ENCODE results near the gene ADPGK. TPM values are rescaled to one million over a fixed set of nuclear protein-coding genes. Genes with fewer than 3 reads are reported as not detected.

Gene ADPGK
- total and polyA plus RNA-seq, 5 donors from 2014 or later = 66.3 to 99.0 (median 87.1) TPM

- Mint-ChIP-seq H3K27ac (peak overlapping the region in 1 of 3 donors; percentile 83), H3K9me3 (peaks cover 0 to 1% (median 0%) of the 10 kb centered on the region in 7 donors), H3K4me3 (no peak overlapping the region), H3K4me1 (peaks cover 29 to 57% (median 50%) of the 10 kb centered on the region in 4 donors), H3K36me3 (peaks cover 43% of the 10 kb centered on the region), H3K27me3 (no peaks in the 10 kb centered on the region)
- peaks cover 25% of the 10 kb centered on the region for H3K36me3 ChIP-seq (ENCODE audit: control insufficient read depth, insufficient read depth, low read length)
- no peaks in the 10 kb centered on the region for H3K9me3 ChIP-seq (ENCODE audit: control insufficient read depth in 2 of 2, low read length in 2 of 2)
- H3K4me3 ChIP-seq (ENCODE audit: low read depth, low read length) = no peak overlapping the region
- DNase-seq = no peak
- peaks cover 26% of the 10 kb centered on the region for H3K4me1 ChIP-seq (ENCODE audit: control insufficient read depth, insufficient read depth, low read length, poor library complexity, severe bottlenecking)
- no peak overlapping the region for H3K27ac ChIP-seq (ENCODE audit: insufficient read depth, low read length, poor library complexity, severe bottlenecking)
- no peaks in the 10 kb centered on the region for H3K27me3 ChIP-seq (ENCODE audit: control insufficient read depth, insufficient read depth, low read length)
- no peak for ATAC-seq (ENCODE audit: low read depth in 2 of 2)
These were observed 45.8 kb downstream of the ADPGK start for GRCh38 chr15:72737723-72738122.

GRCh38 chr15:72737061-72737460 is 46.5 kb downstream of the ADPGK start:
- no peak for ATAC-seq (ENCODE audit: low read depth in 2 of 2)

DNA sequence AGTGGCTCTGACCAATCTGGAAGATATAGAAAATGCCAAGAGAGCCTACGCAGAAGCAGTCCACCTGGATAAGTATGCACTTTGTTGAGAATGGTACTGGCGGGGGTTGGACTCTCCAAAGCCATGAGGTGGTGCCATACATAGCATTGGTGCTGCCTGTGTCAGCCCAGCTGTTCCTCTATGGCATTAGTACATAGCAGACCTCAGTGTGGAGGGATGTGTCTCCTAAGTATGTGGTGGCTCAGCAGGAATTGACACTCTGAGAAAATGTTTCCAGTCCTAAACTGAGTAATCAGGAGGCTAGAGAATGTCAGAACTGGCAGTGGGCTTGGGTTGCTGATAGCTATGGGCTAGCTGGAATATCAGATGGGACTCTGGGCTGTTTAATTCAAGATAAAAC is 48.4 kb downstream of the ADPGK start:
- Mint-ChIP-seq H3K4me3 (peak overlapping the region in 1 of 4 donors; percentile 4), H3K36me3 (peaks cover 51% of the 10 kb centered on the region), H3K4me1 (peaks cover 20 to 51% (median 34%) of the 10 kb centered on the region in 4 donors), H3K27ac (peak overlapping the region in 1 of 3 donors; percentile 30), H3K9me3 (peaks cover 0 to 1% (median 0%) of the 10 kb centered on the region in 7 donors), H3K27me3 (no peaks in the 10 kb centered on the region)
- Histone ChIP-seq H3K27ac (ENCODE audit: insufficient read depth, low read length, poor library complexity, severe bottlenecking) (no peak overlapping the region), H3K9me3 (ENCODE audit: control insufficient read depth in 2 of 2, low read length in 2 of 2) (no peaks in the 10 kb centered on the region), H3K4me1 (ENCODE audit: control insufficient read depth, insufficient read depth, low read length, poor library complexity, severe bottlenecking) (peaks cover 16% of the 10 kb centered on the region), H3K36me3 (ENCODE audit: control insufficient read depth, insufficient read depth, low read length) (peaks cover 43% of the 10 kb centered on the region), H3K27me3 (ENCODE audit: control insufficient read depth, insufficient read depth, low read length) (no peaks in the 10 kb centered on the region), H3K4me3 (ENCODE audit: low read depth, low read length) (no peak overlapping the region)
- no peak for ATAC-seq (ENCODE audit: low read depth in 2 of 2)
- no peak for DNase-seq

More at GRCh38 chr15:72737061-72737460, 46.5 kb downstream of the ADPGK start:
- no peak overlapping the region for H3K4me3 Mint-ChIP-seq
- no peaks in the 10 kb centered on the region for H3K27me3 Mint-ChIP-seq
- H3K9me3 Mint-ChIP-seq = peaks cover 0 to 1% (median 0%) of the 10 kb centered on the region in 7 donors
- no peak for DNase-seq
- H3K4me3 ChIP-seq (ENCODE audit: low read depth, low read length) = no peak overlapping the region
- peaks cover 29% of the 10 kb centered on the region for H3K36me3 ChIP-seq (ENCODE audit: control insufficient read depth, insufficient read depth, low read length)
- peaks cover 50% of the 10 kb centered on the region for H3K36me3 Mint-ChIP-seq
- H3K27ac Mint-ChIP-seq = peak overlapping the region in 1 of 3 donors; percentile 83
- peaks cover 27% of the 10 kb centered on the region for H3K4me1 ChIP-seq (ENCODE audit: control insufficient read depth, insufficient read depth, low read length, poor library complexity, severe bottlenecking)
- no peaks in the 10 kb centered on the region for H3K27me3 ChIP-seq (ENCODE audit: control insufficient read depth, insufficient read depth, low read length)
- peaks cover 29 to 62% (median 51%) of the 10 kb centered on the region in 4 donors for H3K4me1 Mint-ChIP-seq
- H3K9me3 ChIP-seq (ENCODE audit: control insufficient read depth in 2 of 2, low read length in 2 of 2) = no peaks in the 10 kb centered on the region
- no peak overlapping the region for H3K27ac ChIP-seq (ENCODE audit: insufficient read depth, low read length, poor library complexity, severe bottlenecking)

DNA sequence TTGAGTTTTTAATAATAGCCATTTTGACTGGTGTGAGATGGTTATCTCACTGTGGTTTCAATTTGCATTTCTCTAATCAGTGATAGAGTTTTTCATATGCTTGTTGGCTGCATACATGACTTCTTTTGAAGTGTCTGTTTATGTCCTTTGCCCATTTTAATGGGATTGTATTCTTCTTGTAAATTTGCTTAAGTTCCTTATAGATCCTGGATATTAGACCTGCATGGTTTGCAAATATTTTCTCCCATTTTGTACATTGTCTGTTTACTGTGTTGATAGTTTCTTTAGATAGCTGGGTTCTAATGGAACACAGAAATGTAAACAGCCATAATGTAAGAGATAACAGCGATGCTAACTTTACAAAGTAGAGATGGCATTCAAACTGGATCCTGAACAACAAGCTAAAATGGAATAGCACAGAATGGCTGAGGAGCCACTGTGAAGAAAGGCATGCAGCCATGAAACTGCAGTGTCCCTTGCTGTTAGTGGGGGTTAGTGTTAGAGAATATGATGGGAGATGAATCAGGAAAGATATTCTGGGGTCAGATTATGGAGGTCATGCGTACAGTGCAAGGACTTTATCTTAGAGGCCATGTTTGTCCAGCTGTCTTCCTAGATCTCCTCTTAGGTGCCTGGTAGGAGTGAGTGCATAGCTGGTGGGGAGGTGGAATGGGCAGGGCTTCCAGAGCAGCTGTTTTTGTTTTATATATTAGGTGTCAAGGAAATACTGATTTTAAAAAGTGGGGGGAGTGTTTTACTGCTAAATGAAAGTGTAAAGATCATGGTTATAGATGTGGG is 49.4 kb downstream of the ADPGK start:
- Mint-ChIP-seq H3K27ac (peak overlapping the region in 2 of 3 donors; percentile 18 to 30), H3K27me3 (no peaks in the 10 kb centered on the region), H3K4me3 (peak overlapping the region in 1 of 4 donors; percentile 4), H3K36me3 (peaks cover 51% of the 10 kb centered on the region), H3K4me1 (peaks cover 13 to 42% (median 25%) of the 10 kb centered on the region in 4 donors), H3K9me3 (no peaks in the 10 kb centered on the region)
- DNase-seq = no peak
- Histone ChIP-seq H3K27me3 (ENCODE audit: control insufficient read depth, insufficient read depth, low read length) (no peaks in the 10 kb centered on the region), H3K4me3 (ENCODE audit: low read depth, low read length) (no peak overlapping the region), H3K27ac (ENCODE audit: insufficient read depth, low read length, poor library complexity, severe bottlenecking) (no peak overlapping the region), H3K4me1 (ENCODE audit: control insufficient read depth, insufficient read depth, low read length, poor library complexity, severe bottlenecking) (peaks cover 7% of the 10 kb centered on the region), H3K36me3 (ENCODE audit: control insufficient read depth, insufficient read depth, low read length) (peaks cover 43% of the 10 kb centered on the region), H3K9me3 (ENCODE audit: control insufficient read depth in 2 of 2, low read length in 2 of 2) (no peaks in the 10 kb centered on the region)
- ATAC-seq (ENCODE audit: low read depth in 2 of 2) = no peak

DNA sequence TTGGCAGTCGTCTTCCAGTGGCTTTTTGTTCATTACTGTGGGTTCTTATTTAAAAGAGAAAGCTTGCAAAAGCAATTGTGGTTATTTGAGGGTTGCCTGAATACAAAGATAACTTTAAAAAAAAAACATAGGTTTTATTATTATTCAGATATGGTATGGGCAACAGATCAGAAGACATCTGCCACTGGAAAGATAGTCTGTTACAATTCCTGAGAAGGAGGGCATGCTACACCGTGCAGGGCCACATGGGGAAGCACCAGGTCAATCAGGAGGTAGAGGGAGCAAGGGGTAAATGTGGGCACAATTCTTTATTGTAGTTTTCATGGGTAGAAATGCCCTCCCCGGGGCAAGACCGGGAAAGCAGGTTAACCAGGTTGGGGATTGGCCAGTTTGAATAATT is 51.0 kb downstream of the ADPGK start:
- DNase-seq (no peak), ATAC-seq (ENCODE audit: low read depth in 2 of 2) (no peak)
- H3K4me3 Mint-ChIP-seq = no peak overlapping the region
- H3K4me3 ChIP-seq (ENCODE audit: low read depth, low read length) = no peak overlapping the region
- no peaks in the 10 kb centered on the region for H3K9me3 Mint-ChIP-seq
- no peaks in the 10 kb centered on the region for H3K27me3 Mint-ChIP-seq
- H3K9me3 ChIP-seq (ENCODE audit: control insufficient read depth in 2 of 2, low read length in 2 of 2) = no peaks in the 10 kb centered on the region
- peaks cover 43% of the 10 kb centered on the region for H3K36me3 Mint-ChIP-seq
- H3K27ac Mint-ChIP-seq = peak overlapping the region in 2 of 3 donors; percentile 60 to 75
- peaks cover 38% of the 10 kb centered on the region for H3K36me3 ChIP-seq (ENCODE audit: control insufficient read depth, insufficient read depth, low read length)
- peaks cover 3% of the 10 kb centered on the region for H3K4me1 ChIP-seq (ENCODE audit: control insufficient read depth, insufficient read depth, low read length, poor library complexity, severe bottlenecking)
- H3K4me1 Mint-ChIP-seq = peaks cover 6 to 37% (median 20%) of the 10 kb centered on the region in 4 donors
- H3K27ac ChIP-seq (ENCODE audit: insufficient read depth, low read length, poor library complexity, severe bottlenecking) = no peak overlapping the region
- no peaks in the 10 kb centered on the region for H3K27me3 ChIP-seq (ENCODE audit: control insufficient read depth, insufficient read depth, low read length)

DNA sequence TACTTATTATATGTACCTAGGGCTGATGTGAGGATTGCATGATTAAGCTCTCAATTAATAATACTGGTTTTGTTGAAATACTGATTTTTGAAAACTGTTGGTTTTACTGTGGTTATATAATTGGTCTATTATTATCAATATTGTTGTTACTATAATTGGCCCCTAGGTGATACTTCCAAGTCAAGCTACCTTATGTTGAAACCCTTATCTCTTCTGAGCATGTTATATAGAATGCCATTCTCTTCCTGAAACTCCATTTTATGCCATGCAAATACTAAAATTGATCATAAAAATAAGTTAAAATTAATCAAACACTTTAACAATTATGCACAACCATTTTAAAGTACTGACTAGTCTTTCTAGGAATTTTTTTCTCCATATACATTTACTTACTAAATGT is 51.5 kb downstream of the ADPGK start:
- Mint-ChIP-seq H3K27me3 (no peaks in the 10 kb centered on the region), H3K27ac (peak overlapping the region in 1 of 3 donors; percentile 66), H3K36me3 (peaks cover 43% of the 10 kb centered on the region), H3K4me1 (peaks cover 6 to 37% (median 20%) of the 10 kb centered on the region in 4 donors), H3K9me3 (no peaks in the 10 kb centered on the region), H3K4me3 (no peak overlapping the region)
- no peak for ATAC-seq (ENCODE audit: low read depth in 2 of 2)
- Histone ChIP-seq H3K4me1 (ENCODE audit: control insufficient read depth, insufficient read depth, low read length, poor library complexity, severe bottlenecking) (peaks cover 3% of the 10 kb centered on the region), H3K36me3 (ENCODE audit: control insufficient read depth, insufficient read depth, low read length) (peaks cover 34% of the 10 kb centered on the region), H3K27me3 (ENCODE audit: control insufficient read depth, insufficient read depth, low read length) (no peaks in the 10 kb centered on the region), H3K9me3 (ENCODE audit: control insufficient read depth in 2 of 2, low read length in 2 of 2) (no peaks in the 10 kb centered on the region), H3K4me3 (ENCODE audit: low read depth, low read length) (no peak overlapping the region), H3K27ac (ENCODE audit: insufficient read depth, low read length, poor library complexity, severe bottlenecking) (no peak overlapping the region)
- no peak for DNase-seq

GRCh38 chr15:72728821-72729220 is 54.7 kb downstream of the ADPGK start:
- ATAC-seq (ENCODE audit: low read depth in 2 of 2) = no peak
- Histone ChIP-seq H3K27ac (ENCODE audit: insufficient read depth, low read length, poor library complexity, severe bottlenecking) (no peak overlapping the region), H3K36me3 (ENCODE audit: control insufficient read depth, insufficient read depth, low read length) (peaks cover 18% of the 10 kb centered on the region), H3K4me3 (ENCODE audit: low read depth, low read length) (no peak overlapping the region), H3K27me3 (ENCODE audit: control insufficient read depth, insufficient read depth, low read length) (no peaks in the 10 kb centered on the region), H3K9me3 (ENCODE audit: control insufficient read depth in 2 of 2, low read length in 2 of 2) (no peaks in the 10 kb centered on the region), H3K4me1 (ENCODE audit: control insufficient read depth, insufficient read depth, low read length, poor library complexity, severe bottlenecking) (peaks cover 3% of the 10 kb centered on the region)
- Mint-ChIP-seq H3K4me3 (no peak overlapping the region), H3K4me1 (peaks cover 6 to 18% (median 12%) of the 10 kb centered on the region in 4 donors), H3K27me3 (no peaks in the 10 kb centered on the region), H3K36me3 (peaks cover 45% of the 10 kb centered on the region), H3K9me3 (no peaks in the 10 kb centered on the region), H3K27ac (peak overlapping the region in 1 of 3 donors; percentile 31)
- no peak for DNase-seq

Measured in CD4-positive, CD25-positive, alpha-beta regulatory T cell (primary cell).